ENCODE measurements around the gene RPL18.

The RPL18 gene

GRCh38 chr19:48629599-48630295, 10.8 kb upstream of the RPL18 start:
- DNase-seq (ENCODE audit: insufficient read length, low spot score) = no peak
- no peak for TF ChIP-seq POLR2A (IDR thresholded peaks at IDR 0.05; ENCODE audit: low read depth, low read length)

DNA sequence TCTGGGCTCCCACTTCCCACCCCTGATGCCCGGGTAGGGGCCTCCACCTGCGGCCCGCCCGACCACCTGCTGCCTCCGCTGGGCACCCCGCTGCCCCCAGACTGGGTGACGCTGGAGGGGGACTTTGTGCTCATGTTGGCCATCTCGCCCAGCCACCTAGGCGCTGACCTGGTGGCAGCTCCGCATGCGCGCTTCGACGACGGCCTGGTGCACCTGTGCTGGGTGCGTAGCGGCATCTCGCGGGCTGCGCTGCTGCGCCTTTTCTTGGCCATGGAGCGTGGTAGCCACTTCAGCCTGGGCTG, 10.3 kb upstream of the RPL18 start:
- DNase-seq (ENCODE audit: insufficient read length, low spot score) = no peak
- no peak for TF ChIP-seq POLR2A (IDR thresholded peaks at IDR 0.05; ENCODE audit: low read depth, low read length)
- no peak for FAIRE-seq

More at GRCh38 chr19:48629599-48630295, 10.8 kb upstream of the RPL18 start:
- no peak for FAIRE-seq

- no peak for DNase-seq (ENCODE audit: insufficient read length, low spot score)
- TF ChIP-seq POLR2A (IDR thresholded peaks at IDR 0.05; ENCODE audit: low read depth, low read length) = no peak
- FAIRE-seq = no peak
Measured at GRCh38 chr19:48628486-48629296, 9.7 kb upstream of the RPL18 start.

DNA sequence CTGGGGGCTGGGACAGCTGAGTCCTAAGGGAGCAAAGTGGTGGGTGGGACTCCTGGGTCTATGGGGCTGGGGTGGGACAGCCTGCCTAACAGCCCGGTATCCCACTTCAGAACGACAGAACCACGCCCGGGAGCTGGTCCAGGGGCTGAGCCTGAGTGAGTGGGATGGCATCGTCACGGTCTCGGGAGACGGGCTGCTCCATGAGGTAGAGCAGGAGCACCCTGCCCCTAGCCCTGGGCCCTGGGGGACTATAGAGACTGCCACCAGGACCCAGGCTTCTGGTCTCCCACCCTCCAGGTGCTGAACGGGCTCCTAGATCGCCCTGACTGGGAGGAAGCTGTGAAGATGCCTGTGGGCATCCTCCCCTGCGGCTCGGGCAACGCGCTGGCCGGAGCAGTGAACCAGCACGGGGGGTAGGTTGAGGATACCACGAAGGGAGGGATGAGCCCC, 8.9 kb upstream of the RPL18 start:
- FAIRE-seq = no peak
- DNase-seq (ENCODE audit: insufficient read length, low spot score) = no peak
- no peak for TF ChIP-seq POLR2A (IDR thresholded peaks at IDR 0.05; ENCODE audit: low read depth, low read length)

DNA sequence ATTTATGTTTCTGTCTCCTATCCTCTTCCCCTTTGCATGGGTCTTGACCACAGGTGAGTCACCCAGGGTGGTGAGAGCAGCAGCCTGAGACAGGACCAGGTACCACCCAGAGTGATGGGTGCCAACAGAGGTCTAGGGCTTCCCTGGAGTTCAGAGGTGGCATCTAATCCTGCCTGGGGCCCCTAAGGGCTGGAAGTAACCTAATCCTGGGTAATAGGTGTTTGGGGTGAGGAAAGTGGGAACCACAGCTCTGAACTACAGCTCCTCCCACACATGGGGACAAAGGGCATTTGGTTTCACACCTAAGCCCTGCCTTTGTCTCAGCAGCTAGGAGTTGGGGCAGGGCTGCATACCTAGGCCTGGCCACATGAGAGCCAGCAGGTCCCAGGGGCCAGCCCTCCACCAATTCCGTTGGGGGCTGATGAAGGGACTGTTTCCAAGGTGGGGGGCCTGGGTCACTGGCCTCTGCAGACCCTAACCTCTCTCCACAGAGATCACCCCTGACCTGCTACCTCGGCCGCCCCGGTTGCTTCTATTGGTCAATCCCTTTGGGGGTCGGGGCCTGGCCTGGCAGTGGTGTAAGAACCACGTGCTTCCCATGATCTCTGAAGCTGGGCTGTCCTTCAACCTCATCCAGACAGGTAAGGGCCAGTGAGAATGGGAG, 8.4 kb upstream of the RPL18 start:
- no peak for TF ChIP-seq POLR2A (IDR thresholded peaks at IDR 0.05; ENCODE audit: low read depth, low read length)
- FAIRE-seq (no peak), DNase-seq (ENCODE audit: insufficient read length, low spot score) (no peak)

DNA sequence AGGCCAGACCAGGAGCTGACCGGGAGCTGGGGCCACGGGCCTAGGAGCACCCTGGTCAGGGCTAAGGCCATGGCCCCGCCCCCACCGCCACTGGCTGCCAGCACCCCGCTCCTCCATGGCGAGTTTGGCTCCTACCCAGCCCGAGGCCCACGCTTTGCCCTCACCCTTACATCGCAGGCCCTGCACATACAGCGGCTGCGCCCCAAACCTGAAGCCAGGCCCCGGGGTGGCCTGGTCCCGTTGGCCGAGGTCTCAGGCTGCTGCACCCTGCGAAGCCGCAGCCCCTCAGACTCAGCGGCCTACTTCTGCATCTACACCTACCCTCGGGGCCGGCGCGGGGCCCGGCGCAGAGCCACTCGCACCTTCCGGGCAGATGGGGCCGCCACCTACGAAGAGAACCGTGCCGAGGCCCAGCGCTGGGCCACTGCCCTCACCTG, 6.9 kb upstream of the RPL18 start:
- no peak for TF ChIP-seq POLR2A (IDR thresholded peaks at IDR 0.05; ENCODE audit: low read depth, low read length)
- no peak for FAIRE-seq
- DNase-seq (ENCODE audit: insufficient read length, low spot score) = no peak

- no peak for TF ChIP-seq POLR2A (IDR thresholded peaks at IDR 0.05; ENCODE audit: low read depth, low read length)
- DNase-seq (ENCODE audit: insufficient read length, low spot score) (no peak), FAIRE-seq (no peak)
Measured at GRCh38 chr19:48624791-48625723, 6.1 kb upstream of the RPL18 start.

DNA sequence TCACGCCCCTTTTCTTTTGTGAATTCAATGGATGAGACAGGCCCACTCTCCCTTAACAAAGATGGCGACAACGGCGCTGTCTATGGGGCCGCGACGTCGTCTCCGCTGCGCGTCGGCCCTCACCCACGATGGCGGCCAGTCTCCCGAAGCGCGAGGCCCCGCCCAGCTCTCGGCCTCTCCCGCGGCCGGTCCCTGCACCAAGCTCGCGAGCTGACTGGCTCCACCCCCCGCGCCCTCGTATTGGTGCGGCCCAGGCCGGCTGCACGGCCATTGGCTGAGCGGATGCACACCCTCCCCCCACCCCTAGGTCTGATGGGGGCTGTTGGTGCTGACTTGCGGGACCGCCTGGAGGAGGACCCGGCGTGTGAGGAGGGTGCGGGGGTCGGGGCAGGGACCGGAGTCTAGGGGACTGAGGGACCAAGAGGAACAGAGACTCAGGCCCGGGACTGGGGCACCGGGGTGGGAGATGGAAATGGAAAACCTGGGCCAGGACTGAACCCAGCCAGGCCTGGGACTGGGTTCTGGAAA, 5.2 kb upstream of the RPL18 start:
- TF ChIP-seq POLR2A (IDR thresholded peaks at IDR 0.05; ENCODE audit: low read depth, low read length) = no peak
- FAIRE-seq = no peak
- peak; percentile 82 for DNase-seq (ENCODE audit: insufficient read length, low spot score)

- no peak for DNase-seq (ENCODE audit: insufficient read length, low spot score)
- FAIRE-seq = no peak
- no peak for TF ChIP-seq POLR2A (IDR thresholded peaks at IDR 0.05; ENCODE audit: low read depth, low read length)
Measured at GRCh38 chr19:48623556-48624066, 4.6 kb upstream of the RPL18 start.

DNA sequence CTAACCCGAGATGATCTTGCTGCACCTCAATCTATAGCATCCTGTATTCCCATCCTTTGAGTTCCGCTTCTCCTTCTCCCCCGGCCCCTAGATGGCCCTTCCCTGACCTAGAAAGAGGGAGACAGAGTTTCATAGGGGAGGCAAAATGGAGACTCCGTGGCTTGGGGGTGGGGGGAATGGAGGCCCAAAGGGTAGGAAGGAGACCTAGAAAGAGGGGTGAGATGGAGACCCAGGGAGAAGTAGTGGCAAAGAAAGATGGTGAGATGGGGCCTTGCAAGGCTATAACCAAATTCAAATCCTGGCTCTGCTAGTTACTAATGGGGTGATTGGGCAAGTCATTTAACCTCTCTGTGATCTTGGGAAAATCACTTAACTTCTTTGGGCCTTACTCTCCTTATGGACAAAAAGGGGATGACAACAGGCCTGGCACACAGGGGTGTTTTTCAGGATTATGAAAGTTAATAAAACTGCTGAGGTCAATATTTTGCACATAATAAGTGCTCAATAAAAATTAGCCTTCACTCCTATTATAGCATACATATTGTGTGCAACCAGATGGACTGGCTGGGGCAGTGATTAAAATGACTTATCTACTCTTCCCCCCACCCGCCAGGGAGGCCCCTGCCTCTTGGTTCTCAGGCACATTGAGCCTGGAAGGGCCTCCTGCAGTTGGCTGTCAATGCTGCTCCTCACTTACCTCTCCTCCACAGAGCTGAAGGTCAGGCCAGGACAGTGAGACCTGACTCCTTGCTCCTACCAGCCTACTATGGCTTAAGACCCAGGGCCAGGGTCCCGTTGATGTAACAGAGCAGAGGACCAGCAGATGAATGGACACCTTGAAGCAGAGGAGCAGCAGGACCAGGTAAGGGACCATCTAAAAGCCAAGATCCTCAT, 961 bp upstream of the RPL18 start:
- FAIRE-seq (no peak), DNase-seq (ENCODE audit: insufficient read length, low spot score) (no peak)
- no peak for TF ChIP-seq POLR2A (IDR thresholded peaks at IDR 0.05; ENCODE audit: low read depth, low read length)

DNA sequence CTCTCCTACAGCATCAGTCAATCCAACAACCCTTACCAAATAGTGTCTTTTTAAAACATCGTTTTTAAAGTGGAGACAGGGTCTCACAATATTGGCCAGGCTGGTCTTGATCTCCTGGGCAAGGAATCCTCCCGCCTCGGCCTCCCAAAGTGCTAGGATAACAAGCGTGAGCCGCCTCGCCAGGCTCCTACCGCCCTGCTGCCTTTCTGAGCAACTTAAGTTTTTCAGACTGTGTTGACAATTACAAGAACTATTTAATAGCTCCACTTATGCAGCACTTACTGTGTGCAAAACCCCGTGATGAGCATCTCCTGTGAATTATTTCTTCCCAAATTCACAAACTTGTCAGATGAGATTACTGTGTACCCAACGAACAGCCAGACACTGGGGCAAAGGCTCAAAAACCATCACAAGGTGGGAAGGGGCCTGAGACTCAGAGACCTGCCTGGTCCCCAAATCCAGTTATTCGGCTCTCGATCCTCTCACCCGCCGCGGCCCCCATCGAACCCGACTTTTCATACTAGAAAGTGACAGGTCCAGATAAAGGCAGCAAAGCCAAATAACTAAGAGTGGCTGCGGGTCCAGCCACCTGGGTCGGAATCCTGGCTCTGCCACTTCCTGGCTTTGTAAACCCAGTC, 581 bp downstream of the RPL18 start:
- FAIRE-seq (no peak), DNase-seq (ENCODE audit: insufficient read length, low spot score) (no peak)
- TF ChIP-seq POLR2A (IDR thresholded peaks at IDR 0.05; ENCODE audit: low read depth, low read length) = no peak
